CD4-positive, alpha-beta memory T cell (primary cell): ENCODE results near the gene INPP5A. TPM values are rescaled to one million over a fixed set of nuclear protein-coding genes. Genes with fewer than 3 reads are reported as not detected.

Source experiments
- CTCF ChIA-PET: fragments of 350-600 bp; sonication (Branson Sonifier 250); formaldehyde crosslinking; loops from one replicate; lab custom pipeline; 2021; ENCODE audit warnings: inconsistent platforms; ENCODE audit not compliant: partially characterized antibody; lab: Charles Lee
- POLR2A ChIA-PET: fragments of 350-600 bp; sonication (Branson Sonifier 250); formaldehyde crosslinking; loops from one replicate; lab custom pipeline; 2021; ENCODE audit not compliant: partially characterized antibody; lab: Charles Lee
- DNase-seq, 5 donors: peaks; one replicate each; pipeline versions ENCODE4 v3.0.0 to v3.0.0-alpha.2; 2020 to 2022; ENCODE audit warnings: mixed read lengths in 1 of 5
- H3K27ac ChIP-seq: one replicate; pipeline ENCODE4 v1.7.0; 2013; ENCODE audit warnings: low read depth, low read length
- H3K27me3 ChIP-seq: 2 replicates; pipeline ENCODE4 v1.7.0; 2013; ENCODE audit warnings: mild to moderate bottlenecking, low read length, moderate library complexity; ENCODE audit not compliant: insufficient read depth
- H3K36me3 ChIP-seq: 2 replicates; pipeline ENCODE4 v1.7.0; 2013; ENCODE audit warnings: mild to moderate bottlenecking, low read length, moderate library complexity; ENCODE audit not compliant: insufficient read depth
- H3K4me1 ChIP-seq: 2 replicates; pipeline ENCODE4 v1.7.0; 2013; ENCODE audit warnings: mild to moderate bottlenecking, low read length, moderate library complexity; ENCODE audit not compliant: insufficient read depth
- H3K4me3 ChIP-seq, 2 donors: one replicate each; pipeline ENCODE4 v1.7.0; 2013; ENCODE audit warnings: low read length in 2 of 2, mild to moderate bottlenecking in 1 of 2
- H3K9me3 ChIP-seq, 2 donors: one replicate each; pipeline ENCODE4 v1.7.0; 2013; ENCODE audit warnings: low read length in 2 of 2, control low read depth in 1 of 2; ENCODE audit not compliant: control insufficient read depth in 1 of 2
- H3K27ac Mint-ChIP-seq, 7 donors: one replicate each; pipeline ENCODE4 v1.8.0; 2020 to 2021; ENCODE audit warnings: mixed read lengths in 7 of 7, mild to moderate bottlenecking in 6 of 7, inconsistent platforms in 3 of 7, moderate library complexity in 3 of 7
- H3K27me3 Mint-ChIP-seq, 2 donors: one replicate each; pipeline ENCODE4 v1.8.0; 2020 to 2021; ENCODE audit warnings: mixed read lengths in 2 of 2
- H3K36me3 Mint-ChIP-seq, 2 donors: one replicate each; pipeline ENCODE4 v1.8.0; 2020 to 2021; ENCODE audit warnings: mixed read lengths in 2 of 2, inconsistent platforms in 1 of 2, mild to moderate bottlenecking in 1 of 2
- H3K4me1 Mint-ChIP-seq, 4 donors: one replicate each; pipeline ENCODE4 v1.8.0; 2020 to 2021; ENCODE audit warnings: mixed read lengths in 4 of 4, mild to moderate bottlenecking in 1 of 4
- H3K4me3 Mint-ChIP-seq, 8 donors: one replicate each; pipeline ENCODE4 v1.8.0; 2020 to 2021; ENCODE audit warnings: mixed read lengths in 8 of 8, mild to moderate bottlenecking in 7 of 8, moderate library complexity in 6 of 8, inconsistent platforms in 3 of 8
- H3K9me3 Mint-ChIP-seq, 8 donors: one replicate each; pipeline ENCODE4 v1.8.0; 2020 to 2021; ENCODE audit warnings: mixed read lengths in 8 of 8, mild to moderate bottlenecking in 5 of 8, inconsistent platforms in 3 of 8, moderate library complexity in 1 of 8
- intact Hi-C: fragments of 100-400 bp; cut with micrococcal nuclease; formaldehyde crosslinking; loops from one replicate; pipeline ENCODE4 v1.15.1; 2023
- polyA plus RNA-seq, 2 donors: library from polyadenylated mRNA; unstranded; fragments of 300-500 nt; fragmentation: Illumina TruSeq; gene quantifications; one replicate each; pipeline ENCODE4 v1.2.3, GENCODE V29; 2021
- total RNA-seq, 2 experiments: library from RNA; stranded (reverse); gene quantifications; one replicate each; pipeline ENCODE4 v1.2.3, GENCODE V29; 2021

The INPP5A gene
- total and polyA plus RNA-seq, 4 experiments from 2014 or later = 0.61 to 19.3 (median 10.8) TPM

DNA sequence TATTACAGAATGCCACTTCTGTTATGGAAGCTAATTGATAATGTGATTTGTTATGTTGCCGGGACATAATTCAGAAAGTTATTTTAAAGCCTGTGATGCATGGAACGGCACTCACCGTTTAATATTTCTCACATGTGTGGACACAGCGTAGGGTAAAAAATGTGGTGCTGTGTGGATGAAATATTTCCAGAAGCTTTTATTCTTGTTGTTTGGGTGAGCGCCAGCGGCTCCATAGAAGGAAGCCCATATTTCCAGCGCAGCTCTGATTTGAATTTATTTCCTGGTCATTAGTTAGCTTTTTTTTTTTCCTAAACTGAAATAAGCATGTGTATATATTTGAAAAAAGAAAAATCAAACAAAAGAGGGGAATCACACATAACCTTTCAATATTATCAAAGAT lies 268.5 kb downstream of the INPP5A start:
- Histone ChIP-seq H3K4me3 (no peak overlapping the region), H3K4me1 (no peaks in the 10 kb centered on the region), H3K36me3 (no peaks in the 10 kb centered on the region), H3K27ac (no peak overlapping the region), H3K9me3 (no peaks in the 10 kb centered on the region), H3K27me3 (no peaks in the 10 kb centered on the region)
- POLR2A ChIA-PET = no interaction called here
- H3K36me3 Mint-ChIP-seq = no peaks in the 10 kb centered on the region
- H3K4me1 Mint-ChIP-seq = peaks cover 0 to 2% (median 0%) of the 10 kb centered on the region in 4 donors
- intact Hi-C loops = no loop called here
- H3K27ac Mint-ChIP-seq = no peak overlapping the region
- H3K4me3 Mint-ChIP-seq = no peak overlapping the region
- CTCF ChIA-PET = no interaction called here
- H3K27me3 Mint-ChIP-seq = peaks cover 0 to 2% of the 10 kb centered on the region in 2 donors
- no peaks in the 10 kb centered on the region for H3K9me3 Mint-ChIP-seq
- no peak for DNase-seq

DNA sequence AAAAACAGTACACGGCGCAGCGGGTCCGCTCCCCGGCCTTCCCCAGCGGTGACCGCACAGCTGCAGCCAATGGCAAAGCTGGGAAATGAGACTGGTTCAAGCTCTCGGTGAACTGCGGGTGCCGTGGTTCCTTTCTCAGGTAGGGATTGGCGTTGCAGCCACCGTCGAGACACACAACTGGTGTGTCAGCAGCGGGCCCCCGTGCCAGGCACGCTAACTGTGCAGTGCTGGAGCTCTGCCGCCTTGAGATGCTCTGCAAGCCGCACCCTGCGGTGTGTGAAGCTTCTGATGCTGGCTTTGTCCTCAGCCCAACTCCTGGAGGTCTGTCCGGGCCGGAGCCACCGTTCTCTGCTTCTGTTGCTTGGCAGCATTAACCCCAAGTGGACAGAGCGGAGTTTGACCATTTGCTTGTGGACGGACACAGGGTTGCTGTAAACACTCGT lies 269.0 kb downstream of the INPP5A start:
- Mint-ChIP-seq H3K9me3 (no peaks in the 10 kb centered on the region), H3K4me3 (no peak overlapping the region), H3K36me3 (no peaks in the 10 kb centered on the region), H3K27ac (no peak overlapping the region), H3K4me1 (peaks cover 0 to 2% (median 0%) of the 10 kb centered on the region in 4 donors), H3K27me3 (peaks cover 0 to 2% of the 10 kb centered on the region in 2 donors)
- no peak overlapping the region for H3K4me3 ChIP-seq
- POLR2A ChIA-PET = no interaction called here
- no peaks in the 10 kb centered on the region for H3K9me3 ChIP-seq
- no peaks in the 10 kb centered on the region for H3K4me1 ChIP-seq
- CTCF ChIA-PET = no interaction called here
- H3K27me3 ChIP-seq = no peaks in the 10 kb centered on the region
- DNase-seq = no peak
- H3K36me3 ChIP-seq = no peaks in the 10 kb centered on the region
- no peak overlapping the region for H3K27ac ChIP-seq
- intact Hi-C loops = no loop called here

DNA sequence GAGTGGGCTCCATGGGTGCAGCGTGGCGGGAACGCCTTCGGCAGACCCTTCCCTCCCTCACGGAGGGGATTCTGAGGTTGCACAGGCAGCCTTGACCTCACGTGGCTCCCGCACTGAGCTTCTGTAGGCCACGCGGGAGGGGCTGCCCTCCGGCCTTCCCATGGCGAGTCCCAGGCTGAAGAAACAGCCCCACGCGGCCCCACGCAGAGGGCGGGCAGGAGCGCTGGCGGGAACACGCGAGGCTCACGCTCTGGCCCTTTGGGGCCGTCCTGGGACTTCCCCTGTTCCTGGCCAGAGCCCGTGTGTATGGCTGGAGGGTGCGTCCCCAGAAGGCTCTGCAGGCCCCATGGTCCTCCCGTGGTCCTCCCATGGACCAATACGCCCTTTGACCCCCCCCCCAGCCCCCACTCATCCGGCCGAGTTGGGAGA lies 270.0 kb downstream of the INPP5A start:
- POLR2A ChIA-PET = no interaction called here
- no peak overlapping the region for H3K27ac ChIP-seq
- no peaks in the 10 kb centered on the region for H3K9me3 Mint-ChIP-seq
- no peaks in the 10 kb centered on the region for H3K36me3 Mint-ChIP-seq
- no peaks in the 10 kb centered on the region for H3K4me1 ChIP-seq
- H3K27ac Mint-ChIP-seq = no peak overlapping the region
- H3K27me3 ChIP-seq = no peaks in the 10 kb centered on the region
- H3K9me3 ChIP-seq = no peaks in the 10 kb centered on the region
- H3K4me1 Mint-ChIP-seq = peaks cover 0 to 2% (median 0%) of the 10 kb centered on the region in 4 donors
- no peak for DNase-seq
- H3K4me3 Mint-ChIP-seq = no peak overlapping the region
- H3K36me3 ChIP-seq = no peaks in the 10 kb centered on the region
- intact Hi-C loops = no loop called here
- peaks cover 0 to 2% of the 10 kb centered on the region in 2 donors for H3K27me3 Mint-ChIP-seq
- H3K4me3 ChIP-seq = no peak overlapping the region
- CTCF ChIA-PET = no interaction called here

DNA sequence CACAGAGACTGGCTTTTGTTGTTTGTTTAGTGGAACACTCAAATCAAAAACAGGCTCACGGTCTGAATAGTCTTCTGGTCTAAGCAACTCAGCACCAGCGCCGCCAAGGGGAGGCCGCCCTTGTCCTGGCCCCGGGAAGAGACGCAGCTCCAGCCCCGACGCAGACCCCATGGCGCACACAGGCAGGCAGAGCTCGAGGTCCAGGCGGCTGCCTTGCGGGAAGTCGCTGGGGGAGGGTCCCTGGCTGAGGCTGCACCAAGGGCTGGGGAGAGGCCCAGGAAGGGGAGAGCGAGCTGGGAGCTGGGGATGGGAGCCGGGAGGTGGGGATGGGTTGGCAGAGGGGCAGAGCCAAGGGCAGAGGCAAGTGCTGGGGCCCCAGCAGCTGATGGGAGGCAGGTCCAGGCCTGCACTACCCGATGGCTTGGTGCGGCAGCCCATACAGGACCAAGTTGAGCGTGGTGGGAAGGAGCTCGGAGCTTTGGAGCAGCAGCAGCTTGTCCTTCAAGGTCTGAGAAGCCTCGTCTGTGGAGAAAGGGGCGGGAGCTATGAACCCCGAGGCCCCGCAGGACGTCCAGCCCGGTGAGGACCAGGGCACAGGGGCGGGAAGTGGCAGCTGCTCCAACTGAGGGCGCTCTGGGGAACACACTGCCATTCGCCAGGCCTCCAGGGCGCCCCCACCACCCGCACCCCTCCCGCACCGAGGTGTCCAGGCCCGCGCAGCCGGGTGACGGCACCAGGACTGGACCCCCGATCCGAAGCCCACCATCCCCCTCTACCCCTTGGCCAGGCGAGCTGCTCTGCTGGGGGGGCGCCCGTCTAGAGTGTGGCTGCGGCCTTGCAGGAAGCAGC lies 271.0 kb downstream of the INPP5A start:
- Histone ChIP-seq H3K27ac (no peak overlapping the region), H3K36me3 (no peaks in the 10 kb centered on the region), H3K4me1 (no peaks in the 10 kb centered on the region), H3K27me3 (no peaks in the 10 kb centered on the region), H3K4me3 (no peak overlapping the region), H3K9me3 (no peaks in the 10 kb centered on the region)
- no peak overlapping the region for H3K4me3 Mint-ChIP-seq
- H3K36me3 Mint-ChIP-seq = no peaks in the 10 kb centered on the region
- CTCF ChIA-PET = no interaction called here
- intact Hi-C loops = no loop called here
- no peaks in the 10 kb centered on the region for H3K4me1 Mint-ChIP-seq
- no peaks in the 10 kb centered on the region for H3K27me3 Mint-ChIP-seq
- H3K9me3 Mint-ChIP-seq = no peaks in the 10 kb centered on the region
- POLR2A ChIA-PET = no interaction called here
- no peak for DNase-seq
- no peak overlapping the region for H3K27ac Mint-ChIP-seq

DNA sequence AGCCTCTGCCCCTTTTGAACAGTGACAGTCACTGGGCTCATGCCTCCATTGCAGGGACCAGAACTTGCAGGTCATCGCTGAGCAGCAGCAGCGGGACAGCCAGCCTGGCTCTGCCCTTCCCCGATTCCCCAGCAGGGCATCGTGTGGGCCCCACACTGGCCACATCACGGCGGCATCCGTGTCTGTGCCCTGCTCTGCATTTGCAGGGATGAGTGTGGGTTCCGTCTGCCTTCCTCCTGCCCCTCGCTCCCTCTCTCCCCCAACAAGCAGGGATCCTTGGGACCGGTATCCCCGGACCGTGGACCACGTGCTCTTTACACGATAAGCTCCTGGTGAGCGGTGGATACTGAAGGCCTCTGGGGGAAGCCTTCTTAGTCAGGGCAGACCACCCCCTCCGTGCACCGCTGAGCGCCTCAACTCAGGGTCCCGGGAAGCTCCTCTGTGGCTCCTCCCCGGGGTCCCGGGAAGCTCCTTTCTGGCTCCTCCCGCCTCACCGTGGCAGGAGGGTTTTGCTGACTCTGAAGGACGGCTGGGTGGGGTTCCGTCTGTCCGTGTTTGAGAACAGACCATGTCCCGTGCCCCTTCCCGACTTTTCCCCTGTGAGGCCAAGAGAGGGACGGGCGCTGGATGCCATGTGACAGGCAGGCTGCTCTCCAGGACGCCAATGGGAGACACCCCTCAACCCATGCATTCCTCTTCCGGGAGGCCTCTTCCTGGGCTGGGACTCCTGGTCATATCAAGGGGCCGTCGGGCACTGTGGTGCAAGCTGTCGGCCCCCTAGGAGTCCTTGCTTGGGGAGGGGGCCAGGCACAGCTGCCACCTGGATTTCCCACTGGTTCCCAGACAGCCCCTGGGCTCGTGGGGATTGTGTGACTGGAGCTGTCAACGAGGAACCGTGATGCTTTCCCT lies 271.9 kb downstream of the INPP5A start:
- Histone ChIP-seq H3K36me3 (no peaks in the 10 kb centered on the region), H3K9me3 (no peaks in the 10 kb centered on the region), H3K27ac (no peak overlapping the region), H3K27me3 (no peaks in the 10 kb centered on the region), H3K4me3 (no peak overlapping the region), H3K4me1 (no peaks in the 10 kb centered on the region)
- no peaks in the 10 kb centered on the region for H3K36me3 Mint-ChIP-seq
- POLR2A ChIA-PET = no interaction called here
- intact Hi-C loops = no loop called here
- no peaks in the 10 kb centered on the region for H3K9me3 Mint-ChIP-seq
- no peaks in the 10 kb centered on the region for H3K27me3 Mint-ChIP-seq
- no peaks in the 10 kb centered on the region for H3K4me1 Mint-ChIP-seq
- CTCF ChIA-PET = no interaction called here
- no peak overlapping the region for H3K4me3 Mint-ChIP-seq
- no peak for DNase-seq
- no peak overlapping the region for H3K27ac Mint-ChIP-seq

DNA sequence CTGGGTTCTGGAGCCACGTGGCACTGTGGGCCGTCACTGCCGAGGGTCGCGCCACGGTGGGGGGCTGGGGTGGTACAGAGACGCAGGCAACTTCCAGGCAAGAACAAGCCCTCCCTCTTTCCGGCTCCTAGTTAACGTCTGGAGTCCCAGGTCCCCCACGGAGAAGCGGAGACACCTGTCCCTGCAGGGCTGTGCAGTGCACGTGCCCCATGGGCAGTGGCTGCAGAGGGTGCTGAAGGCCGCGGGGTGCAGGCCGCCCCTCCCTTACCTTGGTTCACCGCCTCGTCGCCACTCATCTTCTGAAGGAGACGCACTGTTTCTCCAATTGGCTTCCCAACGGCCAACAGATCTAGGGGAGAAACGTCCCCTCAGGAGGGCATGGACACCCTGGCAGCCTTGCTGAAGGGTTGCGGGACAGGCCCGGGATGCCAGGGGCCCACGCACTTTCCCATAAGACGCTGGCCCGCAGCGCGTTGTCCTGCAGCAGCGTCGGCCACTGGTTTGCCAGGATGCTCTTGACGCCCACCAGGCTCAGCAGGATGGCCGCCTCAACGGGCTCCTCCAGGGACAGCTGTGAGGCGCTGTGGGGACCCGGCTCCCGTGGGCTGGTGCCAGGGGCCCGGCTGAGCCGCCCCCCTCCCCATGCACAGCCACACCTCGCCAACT lies 272.7 kb downstream of the INPP5A start:
- no peaks in the 10 kb centered on the region for H3K36me3 ChIP-seq
- POLR2A ChIA-PET = no interaction called here
- H3K4me3 Mint-ChIP-seq = no peak overlapping the region
- no peaks in the 10 kb centered on the region for H3K9me3 Mint-ChIP-seq
- no peaks in the 10 kb centered on the region for H3K27me3 Mint-ChIP-seq
- intact Hi-C loops = no loop called here
- CTCF ChIA-PET = no interaction called here
- no peaks in the 10 kb centered on the region for H3K4me1 ChIP-seq
- H3K4me3 ChIP-seq = no peak overlapping the region
- no peaks in the 10 kb centered on the region for H3K27me3 ChIP-seq
- H3K36me3 Mint-ChIP-seq = no peaks in the 10 kb centered on the region
- no peak overlapping the region for H3K27ac ChIP-seq
- H3K4me1 Mint-ChIP-seq = no peaks in the 10 kb centered on the region
- DNase-seq = no peak
- H3K27ac Mint-ChIP-seq = no peak overlapping the region
- H3K9me3 ChIP-seq = no peaks in the 10 kb centered on the region
